Measurements from ENCODE around the gene MTCH1. TPM values are rescaled to one million over a fixed set of nuclear protein-coding genes. Genes with fewer than 3 reads are reported as not detected.
A peak's percentile ranks its signal among the peaks of the same experiment; 100 is the strongest.

Gene MTCH1
- total and polyA plus RNA-seq, 2 donors from 2014 or later: 194 to 202 TPM

- Histone ChIP-seq H3K4me1 (ENCODE audit: control insufficient read depth in 2 of 3, insufficient read depth in 2 of 3, low read depth in 1 of 3, low read length in 3 of 3) (peaks cover 0 to 5% (median 3%) of the 10 kb centered on the region in 3 donors), H3K27ac (ENCODE audit: low read depth in 2 of 2, low read length in 2 of 2) (no peak overlapping the region), H3K36me3 (ENCODE audit: control insufficient read depth in 2 of 3, insufficient read depth in 3 of 3, low read length in 3 of 3) (no peaks in the 10 kb centered on the region), H3K27me3 (ENCODE audit: control insufficient read depth, insufficient read depth, low read length) (no peaks in the 10 kb centered on the region), H3K4me3 (ENCODE audit: low read length in 3 of 3) (no peak overlapping the region), H3K9me3 (ENCODE audit: control insufficient read depth in 2 of 3, insufficient read depth in 1 of 3, low read length in 3 of 3) (no peaks in the 10 kb centered on the region), H3K9ac (ENCODE audit: low read length in 3 of 3) (no peak overlapping the region)
- no peak for TF ChIP-seq CTCF (IDR thresholded peaks at IDR 0.05; ENCODE audit: borderline replicate concordance, extremely low read depth, insufficient read depth)
- FAIRE-seq (no peak), DNase-seq (no peak)
- intact Hi-C loops (cut with DNase I): no loop called here
These were observed 22.8 kb upstream of the MTCH1 start for GRCh38 chr6:37008484-37009465.

GRCh38 chr6:37007340-37008043, 21.5 kb upstream of the MTCH1 start:
- intact Hi-C loops (cut with DNase I): no loop called here
- no peak overlapping the region for H3K4me3 ChIP-seq (ENCODE audit: low read length in 3 of 3)
- no peak for TF ChIP-seq CTCF (IDR thresholded peaks at IDR 0.05; ENCODE audit: borderline replicate concordance, extremely low read depth, insufficient read depth)
- no peaks in the 10 kb centered on the region for H3K9me3 ChIP-seq (ENCODE audit: control insufficient read depth in 2 of 3, insufficient read depth in 1 of 3, low read length in 3 of 3)
- FAIRE-seq (no peak), DNase-seq (peak in 1 of 5 donors; percentile 32)
- H3K27me3 ChIP-seq (ENCODE audit: control insufficient read depth, insufficient read depth, low read length): no peaks in the 10 kb centered on the region
- peaks cover 0 to 5% (median 4%) of the 10 kb centered on the region in 3 donors for H3K4me1 ChIP-seq (ENCODE audit: control insufficient read depth in 2 of 3, insufficient read depth in 2 of 3, low read depth in 1 of 3, low read length in 3 of 3)
- H3K9ac ChIP-seq (ENCODE audit: low read length in 3 of 3): no peak overlapping the region
- no peak overlapping the region for H3K27ac ChIP-seq (ENCODE audit: low read depth in 2 of 2, low read length in 2 of 2)
- no peaks in the 10 kb centered on the region for H3K36me3 ChIP-seq (ENCODE audit: control insufficient read depth in 2 of 3, insufficient read depth in 3 of 3, low read length in 3 of 3)

GRCh38 chr6:37006793-37007339, 20.9 kb upstream of the MTCH1 start:
- H3K9ac ChIP-seq (ENCODE audit: low read length in 3 of 3): no peak overlapping the region
- H3K4me1 ChIP-seq (ENCODE audit: control insufficient read depth in 2 of 3, insufficient read depth in 2 of 3, low read depth in 1 of 3, low read length in 3 of 3): peaks cover 0 to 5% (median 4%) of the 10 kb centered on the region in 3 donors
- no peak for TF ChIP-seq CTCF (IDR thresholded peaks at IDR 0.05; ENCODE audit: borderline replicate concordance, extremely low read depth, insufficient read depth)
- intact Hi-C loops (cut with DNase I): no loop called here
- FAIRE-seq (no peak), DNase-seq (no peak)
- H3K27me3 ChIP-seq (ENCODE audit: control insufficient read depth, insufficient read depth, low read length): no peaks in the 10 kb centered on the region
- H3K36me3 ChIP-seq (ENCODE audit: control insufficient read depth in 2 of 3, insufficient read depth in 3 of 3, low read length in 3 of 3): no peaks in the 10 kb centered on the region
- H3K27ac ChIP-seq (ENCODE audit: low read depth in 2 of 2, low read length in 2 of 2): no peak overlapping the region
- no peak overlapping the region for H3K4me3 ChIP-seq (ENCODE audit: low read length in 3 of 3)
- no peaks in the 10 kb centered on the region for H3K9me3 ChIP-seq (ENCODE audit: control insufficient read depth in 2 of 3, insufficient read depth in 1 of 3, low read length in 3 of 3)
